Germinal center (tissue), 1 donor: ENCODE results near the gene PCED1B.

ENCODE experiments used
- DNase-seq: peaks from one replicate; pipeline ENCODE4 v3.0.0; 2012; ENCODE audit warnings: mixed read lengths, low spot score

The PCED1B gene

GRCh38 chr12:47236109-47236714 is 156.8 kb downstream of the PCED1B start:
- DNase-seq: no peak

GRCh38 chr12:47237751-47238211 is 158.4 kb downstream of the PCED1B start:
- no peak for DNase-seq

GRCh38 chr12:47238669-47239114 is 159.3 kb downstream of the PCED1B start:
- DNase-seq: no peak

GRCh38 chr12:47242426-47242825 is 163.0 kb downstream of the PCED1B start:
- DNase-seq: no peak

GRCh38 chr12:47244835-47245234 is 165.4 kb downstream of the PCED1B start:
- DNase-seq: no peak

- DNase-seq: no peak
These were observed 166.2 kb downstream of the PCED1B start for GRCh38 chr12:47245623-47246022.

- DNase-seq: no peak
These were observed 168.0 kb downstream of the PCED1B start for GRCh38 chr12:47247418-47247817.

GRCh38 chr12:47249082-47249481 is 169.7 kb downstream of the PCED1B start:
- DNase-seq: no peak

- DNase-seq: no peak
These were observed 170.4 kb downstream of the PCED1B start for GRCh38 chr12:47249719-47250357.

- no peak for DNase-seq
These were observed 172.5 kb downstream of the PCED1B start for GRCh38 chr12:47251919-47252318.

- no peak for DNase-seq
These were observed 185.5 kb downstream of the PCED1B start for GRCh38 chr12:47264951-47265350.

GRCh38 chr12:47265391-47265790 is 186.0 kb downstream of the PCED1B start:
- no peak for DNase-seq

- no peak for DNase-seq
These were observed 188.2 kb downstream of the PCED1B start for GRCh38 chr12:47267571-47267970.

GRCh38 chr12:47268501-47269454 is 189.4 kb downstream of the PCED1B start:
- peak; percentile 62 for DNase-seq

GRCh38 chr12:47269916-47270315 is 190.5 kb downstream of the PCED1B start:
- no peak for DNase-seq

GRCh38 chr12:47270782-47271664 is 191.6 kb downstream of the PCED1B start:
- DNase-seq: no peak

- DNase-seq: no peak
These were observed 192.4 kb downstream of the PCED1B start for GRCh38 chr12:47271800-47272239.

GRCh38 chr12:47272412-47273190 is 193.2 kb downstream of the PCED1B start:
- DNase-seq: no peak

- DNase-seq: no peak
These were observed 193.8 kb downstream of the PCED1B start for GRCh38 chr12:47273191-47273626.

GRCh38 chr12:47274760-47275159 is 195.3 kb downstream of the PCED1B start:
- DNase-seq: no peak

GRCh38 chr12:47276253-47276620 is 196.8 kb downstream of the PCED1B start:
- DNase-seq: no peak
